Esophagus muscularis mucosa (tissue), 4 donors: Measurements from ENCODE around the gene LCN6. TPM values are rescaled to one million over a fixed set of nuclear protein-coding genes. Genes with fewer than 3 reads are reported as not detected.
A peak's percentile ranks its signal among the peaks of the same experiment; 100 is the strongest.

Experiments used
- DNase-seq: peaks from one replicate; pipeline ENCODE4 v3.0.0-alpha.2; 2017; ENCODE audit errors: extremely low spot score
- H3K27ac ChIP-seq, 4 donors: fragments of 200-600 bp; sonication (generic); replicated peaks in 1 of 4; 1 replicate in 3 of 4; 2 replicates in 1 of 4; pipeline ENCODE4 v1.5.1; 2016 to 2019; ENCODE audit warnings: mild to moderate bottlenecking in 1 of 4
- H3K27me3 ChIP-seq, 4 donors: fragments of 200-600 bp; sonication (generic); one replicate each; pipeline versions ENCODE4 v1.5.1 to v1.6.0; 2016 to 2019
- H3K36me3 ChIP-seq, 4 donors: fragments of 200-600 bp; sonication (generic); one replicate each; pipeline ENCODE4 v1.5.1; 2016 to 2019
- H3K4me1 ChIP-seq, 4 donors: fragments of 200-600 bp; sonication (generic); one replicate each; pipeline ENCODE4 v1.5.1; 2016 to 2019
- H3K4me3 ChIP-seq, 4 donors: fragments of 200-600 bp; sonication (generic); 1 replicate in 2 of 4; 2 replicates in 2 of 4; pipeline ENCODE4 v1.5.1; 2016 to 2019; ENCODE audit warnings: mild to moderate bottlenecking in 4 of 4, moderate library complexity in 1 of 4
- H3K9me3 ChIP-seq, 4 donors: fragments of 200-600 bp; sonication (generic); 1 replicate in 3 of 4; 2 replicates in 1 of 4; pipeline ENCODE4 v1.5.1; 2016 to 2019
- CTCF ChIP-seq, 3 experiments: fragments of 200-600 bp in 2 of 3; fragments of 450-650 bp in 1 of 3; sonication (generic) in 2 of 3; IDR thresholded peaks; one replicate each; pipeline ENCODE4 v1.5.1; 2017 to 2019; ENCODE audit warnings: antibody characterized with exemption in 3 of 3, mild to moderate bottlenecking in 2 of 3, moderate library complexity in 1 of 3
- EP300 ChIP-seq: sonication (generic); formaldehyde crosslinking; IDR thresholded peaks from one replicate; pipeline ENCODE4 v1.6.1; 2017; ENCODE audit warnings: antibody characterized with exemption
- POLR2A ChIP-seq: fragments of 450-650 bp; IDR thresholded peaks from one replicate; pipeline ENCODE4 v1.6.1; 2017; ENCODE audit warnings: antibody characterized with exemption, moderate library complexity, mild to moderate bottlenecking, low read depth
- POLR2AphosphoS5 ChIP-seq, 2 donors: sonication (generic); formaldehyde crosslinking; IDR thresholded peaks; one replicate each; pipeline ENCODE4 v1.6.1; 2017; ENCODE audit warnings: antibody characterized with exemption in 2 of 2
- WGBS: methylation state at CpG from one replicate; pipeline ENCODE4 v1.1.5; 2018; 5-methylcytosine and 5-hydroxymethylcytosine counted together
- intact Hi-C: fragments of 100-400 bp; cut with DNase I; formaldehyde crosslinking; loops from one replicate; pipeline ENCODE4 v1.15.1; 2023
- total RNA-seq, 4 donors: library from RNA; depleted of rRNA; stranded (reverse); fragments of >200 nt; gene quantifications; one replicate each; pipeline versions ENCODE4 v1.1.0 to v1.2.1, GENCODE V29; 2016

LCN6 gene
- total RNA-seq, 4 donors from 2014 or later: 12.5 to 32.0 (median 23.9) TPM

DNA sequence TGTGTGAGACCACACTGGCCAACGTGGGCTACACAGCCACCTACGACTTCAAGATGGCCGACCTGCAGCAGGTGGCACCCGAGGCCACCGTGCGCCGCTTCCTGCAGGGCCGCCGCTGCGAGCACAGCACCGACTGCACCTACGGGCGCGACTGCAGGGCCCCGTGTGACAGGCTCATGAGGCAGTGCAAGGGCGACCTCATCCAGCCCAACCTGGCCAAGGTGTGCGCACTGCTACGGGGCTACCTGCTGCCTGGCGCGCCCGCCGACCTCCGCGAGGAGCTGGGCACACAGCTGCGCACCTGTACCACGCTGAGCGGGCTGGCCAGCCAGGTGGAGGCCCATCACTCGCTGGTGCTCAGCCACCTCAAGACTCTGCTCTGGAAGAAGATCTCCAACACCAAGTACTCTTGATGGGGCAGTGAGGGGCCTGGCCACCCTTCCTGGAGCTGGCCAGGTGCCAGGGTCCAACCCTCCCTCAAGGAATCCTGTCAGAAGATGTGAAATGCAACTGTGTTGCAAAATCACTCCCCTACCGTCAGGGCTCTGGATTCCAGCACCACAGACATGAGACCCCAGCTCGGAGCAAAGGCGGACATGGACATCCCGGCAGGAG lies 24.9 kb downstream of the LCN6 start:
- WGBS: 83% methylated on average over 6 of the region's 32 CpGs
- Histone ChIP-seq H3K27me3 (no peaks in the 10 kb centered on the region), H3K9me3 (no peaks in the 10 kb centered on the region), H3K4me3 (no peak overlapping the region), H3K27ac (no peak overlapping the region), H3K36me3 (peaks cover 34 to 59% (median 55%) of the 10 kb centered on the region in 4 donors), H3K4me1 (peaks cover 70 to 89% (median 81%) of the 10 kb centered on the region in 4 donors)
- intact Hi-C loops: no loop called here
- TF ChIP-seq POLR2AphosphoS5 (IDR thresholded peaks at IDR 0.05) (no peak), POLR2A (no peak), EP300 (no peak), CTCF (IDR thresholded peaks at IDR 0.05) (no peak)
- DNase-seq: no peak

DNA sequence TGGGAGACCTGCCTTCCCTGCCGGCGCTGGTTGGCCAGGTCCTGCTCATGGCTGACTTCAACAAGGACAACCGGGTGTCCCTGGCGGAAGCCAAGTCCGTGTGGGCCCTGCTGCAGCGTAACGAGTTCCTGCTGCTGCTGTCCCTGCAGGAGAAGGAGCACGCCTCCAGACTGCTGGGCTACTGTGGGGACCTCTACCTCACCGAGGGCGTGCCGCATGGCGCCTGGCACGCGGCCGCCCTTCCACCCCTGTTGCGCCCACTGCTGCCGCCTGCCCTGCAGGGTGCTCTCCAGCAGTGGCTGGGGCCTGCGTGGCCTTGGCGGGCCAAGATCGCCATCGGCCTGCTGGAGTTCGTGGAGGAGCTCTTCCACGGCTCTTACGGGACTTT lies 25.4 kb downstream of the LCN6 start:
- intact Hi-C loops: no loop called here
- Histone ChIP-seq H3K27me3 (no peaks in the 10 kb centered on the region), H3K27ac (no peak overlapping the region), H3K4me3 (no peak overlapping the region), H3K4me1 (peaks cover 70 to 86% (median 80%) of the 10 kb centered on the region in 4 donors), H3K9me3 (no peaks in the 10 kb centered on the region), H3K36me3 (peaks cover 34 to 59% (median 55%) of the 10 kb centered on the region in 4 donors)
- WGBS: no CpG with 5 or more reads among the region's 24 CpGs
- TF ChIP-seq CTCF (IDR thresholded peaks at IDR 0.05) (no peak), POLR2AphosphoS5 (IDR thresholded peaks at IDR 0.05) (no peak), POLR2A (no peak), EP300 (no peak)
- DNase-seq: no peak

DNA sequence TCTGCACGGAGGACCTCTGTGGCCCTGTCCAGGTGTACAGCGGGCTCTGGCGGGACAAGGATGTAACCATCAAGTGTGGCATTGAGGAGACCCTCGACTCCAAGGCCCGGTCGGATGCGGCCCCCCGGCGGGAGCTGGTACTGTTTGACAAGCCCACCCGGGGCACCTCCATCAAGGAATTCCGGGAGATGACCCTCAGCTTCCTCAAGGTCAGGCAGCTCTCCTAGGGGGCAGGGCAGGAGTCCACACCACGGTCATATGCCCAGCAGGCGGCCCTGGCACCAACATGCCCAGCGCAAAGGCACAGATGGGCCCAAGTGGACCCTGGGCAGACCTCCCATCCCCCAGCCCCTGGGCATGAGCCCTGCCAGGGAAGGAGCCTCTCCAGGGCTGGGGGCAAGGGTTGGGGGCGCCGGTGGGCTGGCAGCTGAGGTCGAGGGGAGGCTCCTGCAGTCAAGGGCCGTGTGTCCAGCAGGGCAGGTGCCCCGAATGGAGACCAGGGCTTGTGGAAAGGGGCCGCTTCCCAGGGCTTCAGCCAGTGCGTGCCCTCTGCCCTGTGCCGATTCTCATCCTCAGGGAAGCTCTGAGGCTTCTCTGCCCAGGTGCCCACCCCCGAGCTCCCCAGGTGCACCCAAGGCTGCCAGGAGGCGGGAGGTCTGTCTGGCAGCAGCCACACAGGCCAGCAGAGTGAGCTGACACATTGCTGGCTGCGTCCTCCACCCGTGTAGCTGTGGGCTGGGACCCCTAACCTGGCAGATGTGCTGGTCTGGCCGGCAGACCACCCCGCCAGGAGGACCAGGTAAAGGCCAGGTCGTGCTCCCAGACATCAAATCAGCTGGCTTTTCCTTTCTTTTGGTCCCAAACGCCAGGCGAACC lies 26.0 kb downstream of the LCN6 start:
- TF ChIP-seq POLR2A (no peak), POLR2AphosphoS5 (IDR thresholded peaks at IDR 0.05) (no peak), EP300 (no peak), CTCF (IDR thresholded peaks at IDR 0.05) (no peak)
- Histone ChIP-seq H3K4me1 (peaks cover 69 to 85% (median 79%) of the 10 kb centered on the region in 4 donors), H3K27ac (peak overlapping the region in 3 of 4 donors; percentile 45 to 71 (median 54)), H3K36me3 (peaks cover 34 to 59% (median 55%) of the 10 kb centered on the region in 4 donors), H3K4me3 (no peak overlapping the region), H3K27me3 (no peaks in the 10 kb centered on the region), H3K9me3 (no peaks in the 10 kb centered on the region)
- intact Hi-C loops: no loop called here
- 71% methylated on average over 11 of the region's 31 CpGs for WGBS
- DNase-seq: no peak

DNA sequence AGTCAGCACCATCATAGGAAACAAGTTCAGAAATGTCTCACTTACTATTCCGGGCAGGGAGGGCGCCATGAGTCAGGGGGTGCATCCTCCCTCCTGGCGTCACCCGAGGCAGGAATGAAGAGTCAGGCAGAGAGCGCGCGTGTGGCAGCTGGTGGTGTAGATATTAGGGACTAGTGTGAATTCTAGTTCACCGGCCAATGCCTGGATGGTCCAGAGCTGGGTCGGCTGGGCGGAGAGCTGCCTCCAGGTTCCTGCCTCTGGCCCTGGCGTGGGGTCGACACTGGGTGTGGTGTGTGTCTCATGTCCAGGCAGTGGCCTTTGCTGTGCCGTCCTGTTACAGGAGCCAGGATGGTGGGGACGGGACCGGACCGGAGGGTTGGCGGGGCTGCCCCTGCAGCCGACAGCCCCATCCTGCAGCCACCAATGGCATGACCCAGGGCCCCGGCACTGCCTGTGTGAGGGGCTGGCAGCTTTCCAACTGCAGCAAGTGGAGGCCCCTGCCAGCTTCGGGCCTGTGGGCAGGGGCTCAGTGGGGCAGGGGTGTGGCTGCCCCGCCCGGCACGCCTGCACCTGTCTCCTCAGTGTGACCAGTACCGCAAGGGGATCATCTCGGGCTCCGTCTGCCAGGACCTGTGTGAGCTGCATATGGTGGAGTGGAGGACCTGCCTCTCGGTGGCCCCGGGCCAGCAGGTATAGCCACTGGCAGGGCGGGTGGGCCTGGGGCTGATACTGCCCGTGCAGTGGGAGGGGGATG lies 26.8 kb downstream of the LCN6 start:
- 67% methylated on average over 9 of the region's 30 CpGs for WGBS
- Histone ChIP-seq H3K4me1 (peaks cover 61 to 77% (median 71%) of the 10 kb centered on the region in 4 donors), H3K9me3 (no peaks in the 10 kb centered on the region), H3K36me3 (peaks cover 34 to 55% (median 51%) of the 10 kb centered on the region in 4 donors), H3K27ac (peak overlapping the region; percentile 48 to 71 (median 54)), H3K4me3 (no peak overlapping the region), H3K27me3 (no peaks in the 10 kb centered on the region)
- TF ChIP-seq POLR2AphosphoS5 (IDR thresholded peaks at IDR 0.05) (peak; percentile 28 to 49), POLR2A (no peak)
- intact Hi-C loops: no loop called here
- no peak for DNase-seq
